SK-N-SH treated with all-trans-retinoic acid at 6 μM for 48 hours (cell line): Measurements from ENCODE around the gene DACT3.

Experiments used
- ATAC-seq: fragments of 200-7000 bp; cut with Tn5 transposase; 3 replicates; pipeline ENCODE4 v1.9.1; 2020; ENCODE audit warnings: mild to moderate bottlenecking, moderate library complexity
- ARNTL ChIP-seq: fragments of 450-650 bp; formaldehyde crosslinking; IDR thresholded peaks from 2 replicates; pipeline ENCODE4 v1.5.0; 2020; ENCODE audit warnings: low read depth, mild to moderate bottlenecking, moderate library complexity, borderline replicate concordance
- CSDC2 ChIP-seq: fragments of 250-450 bp; sonication (Bioruptor Pico); IDR thresholded peaks from 2 replicates; pipeline ENCODE4 v1.5.0; 2020; ENCODE audit warnings: mild to moderate bottlenecking, moderate library complexity
- ESRRG ChIP-seq: fragments of 250-450 bp; sonication (Bioruptor Pico); IDR thresholded peaks from 2 replicates; pipeline ENCODE4 v1.6.1; 2021; ENCODE audit warnings: mild to moderate bottlenecking
- GLIS3 ChIP-seq: fragments of 250-450 bp; sonication (Bioruptor Pico); IDR thresholded peaks from 2 replicates; pipeline ENCODE4 v1.5.0; 2020; ENCODE audit warnings: mild to moderate bottlenecking, moderate library complexity
- ISL1 ChIP-seq: fragments of 250-450 bp; sonication (Bioruptor Pico); IDR thresholded peaks from 2 replicates; pipeline ENCODE4 v2.1.2; 2022; ENCODE audit warnings: mild to moderate bottlenecking, moderate library complexity
- OSR1 ChIP-seq: fragments of 250-450 bp; sonication (Bioruptor Pico); IDR thresholded peaks from 2 replicates; pipeline ENCODE4 v1.8.0; 2022; ENCODE audit warnings: moderate library complexity, mild to moderate bottlenecking, inconsistent platforms
- RARB ChIP-seq: fragments of 250-450 bp; sonication (Bioruptor Pico); IDR thresholded peaks from 2 replicates; pipeline ENCODE4 v1.8.0; 2021; ENCODE audit warnings: mild to moderate bottlenecking, moderate library complexity
- SNAI2 ChIP-seq: fragments of 250-450 bp; sonication (Bioruptor Pico); IDR thresholded peaks from 2 replicates; pipeline ENCODE4 v1.5.0; 2020; ENCODE audit warnings: mild to moderate bottlenecking, moderate library complexity
- TCF4 ChIP-seq: fragments of 250-450 bp; sonication (Bioruptor Pico); IDR thresholded peaks from 2 replicates; pipeline ENCODE4 v1.8.0; 2021; ENCODE audit warnings: mild to moderate bottlenecking, moderate library complexity, borderline replicate concordance
- ZC3H10 ChIP-seq: fragments of 250-450 bp; sonication (Bioruptor Pico); IDR thresholded peaks from 2 replicates; pipeline ENCODE4 v1.5.1; 2021; ENCODE audit warnings: mild to moderate bottlenecking, moderate library complexity
- ZFP3 ChIP-seq: fragments of 250-450 bp; sonication (Bioruptor Pico); IDR thresholded peaks from 2 replicates; pipeline ENCODE4 v1.5.0; 2020; ENCODE audit warnings: mild to moderate bottlenecking, moderate library complexity
- ZFP30 ChIP-seq: fragments of 450-650 bp; formaldehyde crosslinking; IDR thresholded peaks from 2 replicates; pipeline ENCODE4 v1.5.0; 2022; ENCODE audit warnings: mild to moderate bottlenecking, moderate library complexity
- ZNF565 ChIP-seq: fragments of 450-650 bp; formaldehyde crosslinking; conservative IDR thresholded peaks from 2 replicates; pipeline ENCODE4 v1.5.0; 2020; ENCODE audit warnings: low read depth, mild to moderate bottlenecking, moderate library complexity
- ZNF70 ChIP-seq: fragments of 450-650 bp; formaldehyde crosslinking; IDR thresholded peaks from 2 replicates; pipeline ENCODE4 v1.5.0; 2020; ENCODE audit warnings: mild to moderate bottlenecking, moderate library complexity
- ZNF8 ChIP-seq: fragments of 450-650 bp; formaldehyde crosslinking; IDR thresholded peaks from 2 replicates; pipeline ENCODE4 v1.5.0; 2020; ENCODE audit warnings: mild to moderate bottlenecking, moderate library complexity
- TF ChIP-seq, protein P1 (sequence below): fragments of 250-450 bp; sonication (Bioruptor Pico); IDR thresholded peaks from 2 replicates; pipeline ENCODE4 v1.5.1; 2020; ENCODE audit warnings: low read depth, mild to moderate bottlenecking, moderate library complexity
- TF ChIP-seq, protein P2 (sequence below): fragments of 250-450 bp; sonication (Bioruptor Pico); IDR thresholded peaks from 2 replicates; pipeline ENCODE4 v1.8.0; 2021; ENCODE audit warnings: low read depth, mild to moderate bottlenecking, moderate library complexity, borderline replicate concordance
- TF ChIP-seq, protein P3 (sequence below): fragments of 250-450 bp; sonication (Bioruptor Pico); IDR thresholded peaks from 2 replicates; pipeline ENCODE4 v1.5.1; 2021; ENCODE audit warnings: mild to moderate bottlenecking, moderate library complexity
- TF ChIP-seq, protein P4 (sequence below): fragments of 250-450 bp; sonication (Bioruptor Pico); IDR thresholded peaks from 2 replicates; pipeline ENCODE4 v1.5.0; 2020; ENCODE audit warnings: mild to moderate bottlenecking, moderate library complexity
- TF ChIP-seq, protein P5 (sequence below): fragments of 250-450 bp; sonication (Bioruptor Pico); IDR thresholded peaks from 2 replicates; pipeline ENCODE4 v1.8.0; 2020; ENCODE audit warnings: mild to moderate bottlenecking, moderate library complexity, borderline replicate concordance

DACT3 gene

DNA sequence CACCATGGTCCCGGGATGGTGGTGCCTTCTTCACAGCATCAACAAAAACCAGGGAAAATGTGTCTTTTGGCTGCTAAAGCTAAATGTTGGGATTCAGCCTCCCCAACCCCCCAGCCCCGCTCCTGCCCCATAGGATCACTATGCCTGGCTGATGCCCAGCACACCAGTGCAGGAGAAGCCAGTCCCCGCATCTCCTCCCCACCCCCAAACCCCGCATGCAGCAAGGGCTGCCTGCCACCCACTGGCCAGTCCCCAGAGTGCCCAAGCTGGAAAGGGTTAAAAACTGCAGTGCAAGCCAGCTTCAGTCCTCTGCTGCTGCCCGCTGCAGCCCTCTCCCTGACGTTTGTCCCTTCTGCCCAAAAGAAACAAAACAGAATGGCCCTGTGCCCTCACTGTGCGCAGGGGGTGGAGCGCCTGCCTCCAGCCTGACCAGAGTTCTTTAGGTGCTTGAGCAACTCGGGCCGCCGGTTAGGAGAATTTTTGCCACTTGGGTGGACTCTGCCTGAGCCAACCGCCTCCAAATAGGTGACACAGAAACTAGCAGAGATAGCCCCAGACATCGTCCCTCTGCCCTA is 56.1 kb downstream of the DACT3 start:
- TF ChIP-seq, protein P1, sequence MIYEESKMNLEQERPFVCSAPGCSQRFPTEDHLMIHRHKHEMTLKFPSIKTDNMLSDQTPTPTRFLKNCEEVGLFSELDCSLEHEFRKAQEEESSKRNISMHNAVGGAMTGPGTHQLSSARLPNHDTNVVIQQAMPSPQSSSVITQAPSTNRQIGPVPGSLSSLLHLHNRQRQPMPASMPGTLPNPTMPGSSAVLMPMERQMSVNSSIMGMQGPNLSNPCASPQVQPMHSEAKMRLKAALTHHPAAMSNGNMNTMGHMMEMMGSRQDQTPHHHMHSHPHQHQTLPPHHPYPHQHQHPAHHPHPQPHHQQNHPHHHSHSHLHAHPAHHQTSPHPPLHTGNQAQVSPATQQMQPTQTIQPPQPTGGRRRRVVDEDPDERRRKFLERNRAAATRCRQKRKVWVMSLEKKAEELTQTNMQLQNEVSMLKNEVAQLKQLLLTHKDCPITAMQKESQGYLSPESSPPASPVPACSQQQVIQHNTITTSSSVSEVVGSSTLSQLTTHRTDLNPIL: no peak
- TF ChIP-seq SNAI2 (CRISPR knock-in tag) (no peak), ZNF565 (CRISPR knock-in tag) (no peak), RARB (CRISPR knock-in tag) (no peak), ZNF8 (no peak), CSDC2 (no peak)
- TF ChIP-seq, protein P2, sequence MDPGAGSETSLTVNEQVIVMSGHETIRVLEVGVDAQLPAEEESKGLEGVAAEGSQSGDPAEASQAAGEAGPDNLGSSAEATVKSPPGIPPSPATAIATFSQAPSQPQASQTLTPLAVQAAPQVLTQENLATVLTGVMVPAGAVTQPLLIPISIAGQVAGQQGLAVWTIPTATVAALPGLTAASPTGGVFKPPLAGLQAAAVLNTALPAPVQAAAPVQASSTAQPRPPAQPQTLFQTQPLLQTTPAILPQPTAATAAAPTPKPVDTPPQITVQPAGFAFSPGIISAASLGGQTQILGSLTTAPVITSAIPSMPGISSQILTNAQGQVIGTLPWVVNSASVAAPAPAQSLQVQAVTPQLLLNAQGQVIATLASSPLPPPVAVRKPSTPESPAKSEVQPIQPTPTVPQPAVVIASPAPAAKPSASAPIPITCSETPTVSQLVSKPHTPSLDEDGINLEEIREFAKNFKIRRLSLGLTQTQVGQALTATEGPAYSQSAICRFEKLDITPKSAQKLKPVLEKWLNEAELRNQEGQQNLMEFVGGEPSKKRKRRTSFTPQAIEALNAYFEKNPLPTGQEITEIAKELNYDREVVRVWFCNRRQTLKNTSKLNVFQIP (CRISPR knock-in tag): no peak
- TF ChIP-seq, all 23 proteins: peak for 0
- ATAC-seq: no peak

DNA sequence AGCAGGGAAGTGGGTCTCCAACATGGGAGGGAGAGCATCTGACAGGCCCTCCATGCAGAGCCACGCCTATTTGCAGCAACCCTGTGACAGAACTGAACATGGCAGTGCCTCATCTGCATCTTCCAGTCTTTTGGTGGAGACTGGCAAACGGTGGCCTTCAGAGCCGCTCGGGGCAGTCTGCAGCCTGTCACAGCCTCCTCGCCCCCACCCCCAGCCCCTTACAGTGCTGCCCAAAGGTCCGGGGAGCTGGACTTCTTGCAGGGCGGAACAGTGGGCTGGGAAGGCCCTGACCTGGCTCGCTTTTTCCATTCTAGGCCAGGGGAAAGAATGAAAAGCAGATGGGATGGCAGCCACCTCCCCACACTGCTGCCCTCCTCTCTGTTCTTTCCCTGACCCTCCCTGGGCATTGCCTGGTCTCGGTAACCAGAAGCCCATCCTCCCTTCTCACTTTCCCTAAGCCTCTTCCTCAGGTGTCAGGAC is 57.2 kb downstream of the DACT3 start:
- no peak for TF ChIP-seq ZFP30 (CRISPR knock-in tag)
- no peak for TF ChIP-seq ESRRG (CRISPR knock-in tag)
- no peak for TF ChIP-seq SNAI2 (CRISPR knock-in tag)
- TF ChIP-seq, protein P2 (CRISPR knock-in tag): no peak
- TF ChIP-seq ZNF8: no peak
- no peak for TF ChIP-seq ZNF70 (CRISPR knock-in tag)
- no peak for TF ChIP-seq GLIS3 (CRISPR knock-in tag)
- TF ChIP-seq TCF4: no peak
- TF ChIP-seq OSR1: no peak
- TF ChIP-seq CSDC2: no peak
- ATAC-seq: no peak

DNA sequence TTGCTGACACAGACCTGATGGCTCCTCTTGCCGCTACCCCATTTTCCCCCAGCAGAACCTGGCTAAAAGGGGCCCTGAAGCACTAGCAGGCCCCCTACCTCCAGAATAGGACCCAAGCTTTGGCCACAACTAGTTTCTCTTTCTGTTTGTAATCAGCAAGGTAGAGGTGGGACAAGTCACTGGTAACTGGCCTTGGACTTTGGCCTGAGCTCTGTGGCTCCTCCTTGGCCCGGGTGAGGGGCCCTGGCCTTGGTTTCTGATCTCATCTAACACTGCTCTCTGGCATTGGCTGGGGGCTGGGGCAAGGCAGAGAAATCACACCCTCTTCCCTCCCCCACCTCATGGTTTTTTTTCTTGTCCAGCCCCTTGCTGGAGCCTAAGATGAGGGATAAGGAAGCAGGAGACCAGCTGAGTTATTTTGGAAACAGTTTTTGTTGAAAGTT is 57.8 kb downstream of the DACT3 start:
- TF ChIP-seq SNAI2 (CRISPR knock-in tag) (no peak), ZC3H10 (CRISPR knock-in tag) (no peak), ZFP30 (CRISPR knock-in tag) (no peak), ZNF565 (CRISPR knock-in tag) (no peak), ZNF70 (CRISPR knock-in tag) (no peak), OSR1 (no peak), ISL1 (no peak), ZFP3 (CRISPR knock-in tag) (no peak), ZNF8 (no peak), ARNTL (CRISPR knock-in tag) (no peak)
- TF ChIP-seq, protein P3, sequence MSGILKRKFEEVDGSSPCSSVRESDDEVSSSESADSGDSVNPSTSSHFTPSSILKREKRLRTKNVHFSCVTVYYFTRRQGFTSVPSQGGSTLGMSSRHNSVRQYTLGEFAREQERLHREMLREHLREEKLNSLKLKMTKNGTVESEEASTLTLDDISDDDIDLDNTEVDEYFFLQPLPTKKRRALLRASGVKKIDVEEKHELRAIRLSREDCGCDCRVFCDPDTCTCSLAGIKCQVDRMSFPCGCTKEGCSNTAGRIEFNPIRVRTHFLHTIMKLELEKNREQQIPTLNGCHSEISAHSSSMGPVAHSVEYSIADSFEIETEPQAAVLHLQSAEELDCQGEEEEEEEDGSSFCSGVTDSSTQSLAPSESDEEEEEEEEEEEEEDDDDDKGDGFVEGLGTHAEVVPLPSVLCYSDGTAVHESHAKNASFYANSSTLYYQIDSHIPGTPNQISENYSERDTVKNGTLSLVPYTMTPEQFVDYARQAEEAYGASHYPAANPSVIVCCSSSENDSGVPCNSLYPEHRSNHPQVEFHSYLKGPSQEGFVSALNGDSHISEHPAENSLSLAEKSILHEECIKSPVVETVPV (CRISPR knock-in tag): no peak
- TF ChIP-seq, protein P4, sequence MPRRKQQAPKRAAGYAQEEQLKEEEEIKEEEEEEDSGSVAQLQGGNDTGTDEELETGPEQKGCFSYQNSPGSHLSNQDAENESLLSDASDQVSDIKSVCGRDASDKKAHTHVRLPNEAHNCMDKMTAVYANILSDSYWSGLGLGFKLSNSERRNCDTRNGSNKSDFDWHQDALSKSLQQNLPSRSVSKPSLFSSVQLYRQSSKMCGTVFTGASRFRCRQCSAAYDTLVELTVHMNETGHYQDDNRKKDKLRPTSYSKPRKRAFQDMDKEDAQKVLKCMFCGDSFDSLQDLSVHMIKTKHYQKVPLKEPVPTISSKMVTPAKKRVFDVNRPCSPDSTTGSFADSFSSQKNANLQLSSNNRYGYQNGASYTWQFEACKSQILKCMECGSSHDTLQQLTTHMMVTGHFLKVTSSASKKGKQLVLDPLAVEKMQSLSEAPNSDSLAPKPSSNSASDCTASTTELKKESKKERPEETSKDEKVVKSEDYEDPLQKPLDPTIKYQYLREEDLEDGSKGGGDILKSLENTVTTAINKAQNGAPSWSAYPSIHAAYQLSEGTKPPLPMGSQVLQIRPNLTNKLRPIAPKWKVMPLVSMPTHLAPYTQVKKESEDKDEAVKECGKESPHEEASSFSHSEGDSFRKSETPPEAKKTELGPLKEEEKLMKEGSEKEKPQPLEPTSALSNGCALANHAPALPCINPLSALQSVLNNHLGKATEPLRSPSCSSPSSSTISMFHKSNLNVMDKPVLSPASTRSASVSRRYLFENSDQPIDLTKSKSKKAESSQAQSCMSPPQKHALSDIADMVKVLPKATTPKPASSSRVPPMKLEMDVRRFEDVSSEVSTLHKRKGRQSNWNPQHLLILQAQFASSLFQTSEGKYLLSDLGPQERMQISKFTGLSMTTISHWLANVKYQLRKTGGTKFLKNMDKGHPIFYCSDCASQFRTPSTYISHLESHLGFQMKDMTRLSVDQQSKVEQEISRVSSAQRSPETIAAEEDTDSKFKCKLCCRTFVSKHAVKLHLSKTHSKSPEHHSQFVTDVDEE (CRISPR knock-in tag): no peak
- TF ChIP-seq, protein P1: no peak
- TF ChIP-seq, protein P5, sequence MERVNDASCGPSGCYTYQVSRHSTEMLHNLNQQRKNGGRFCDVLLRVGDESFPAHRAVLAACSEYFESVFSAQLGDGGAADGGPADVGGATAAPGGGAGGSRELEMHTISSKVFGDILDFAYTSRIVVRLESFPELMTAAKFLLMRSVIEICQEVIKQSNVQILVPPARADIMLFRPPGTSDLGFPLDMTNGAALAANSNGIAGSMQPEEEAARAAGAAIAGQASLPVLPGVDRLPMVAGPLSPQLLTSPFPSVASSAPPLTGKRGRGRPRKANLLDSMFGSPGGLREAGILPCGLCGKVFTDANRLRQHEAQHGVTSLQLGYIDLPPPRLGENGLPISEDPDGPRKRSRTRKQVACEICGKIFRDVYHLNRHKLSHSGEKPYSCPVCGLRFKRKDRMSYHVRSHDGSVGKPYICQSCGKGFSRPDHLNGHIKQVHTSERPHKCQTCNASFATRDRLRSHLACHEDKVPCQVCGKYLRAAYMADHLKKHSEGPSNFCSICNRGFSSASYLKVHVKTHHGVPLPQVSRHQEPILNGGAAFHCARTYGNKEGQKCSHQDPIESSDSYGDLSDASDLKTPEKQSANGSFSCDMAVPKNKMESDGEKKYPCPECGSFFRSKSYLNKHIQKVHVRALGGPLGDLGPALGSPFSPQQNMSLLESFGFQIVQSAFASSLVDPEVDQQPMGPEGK (CRISPR knock-in tag): no peak
- ATAC-seq: peak; percentile 2
